Adrenal gland (tissue), 5 donors: ENCODE data around the gene ATP5PB.

ENCODE experiments used
- POLR2A ChIP-seq, 2 donors: fragments of 450-650 bp; IDR thresholded peaks; one replicate each; pipeline ENCODE4 v1.6.1; 2017; ENCODE audit warnings: antibody characterized with exemption in 2 of 2, mild to moderate bottlenecking in 2 of 2, moderate library complexity in 1 of 2
- TF ChIP-seq, protein P1 (sequence below), 6 experiments: fragments of 450-650 bp in 4 of 6; fragments of 200-600 bp in 2 of 6; sonication (generic) in 1 of 6; IDR thresholded peaks; 1 replicate in 5 of 6; 2 replicates in 1 of 6; pipeline versions ENCODE4 v1.5.1 to v1.8.0; 2016 to 2021; ENCODE audit warnings: antibody characterized with exemption in 6 of 6, mild to moderate bottlenecking in 2 of 6, moderate library complexity in 1 of 6
- donor health status: DM: no; HTN: no; CAD: no.

GRCh38 chr1:111487133-111487532 lies 37.9 kb downstream of the ATP5PB start:
- no peak for TF ChIP-seq POLR2A (IDR thresholded peaks at IDR 0.05)
- TF ChIP-seq, protein P1, sequence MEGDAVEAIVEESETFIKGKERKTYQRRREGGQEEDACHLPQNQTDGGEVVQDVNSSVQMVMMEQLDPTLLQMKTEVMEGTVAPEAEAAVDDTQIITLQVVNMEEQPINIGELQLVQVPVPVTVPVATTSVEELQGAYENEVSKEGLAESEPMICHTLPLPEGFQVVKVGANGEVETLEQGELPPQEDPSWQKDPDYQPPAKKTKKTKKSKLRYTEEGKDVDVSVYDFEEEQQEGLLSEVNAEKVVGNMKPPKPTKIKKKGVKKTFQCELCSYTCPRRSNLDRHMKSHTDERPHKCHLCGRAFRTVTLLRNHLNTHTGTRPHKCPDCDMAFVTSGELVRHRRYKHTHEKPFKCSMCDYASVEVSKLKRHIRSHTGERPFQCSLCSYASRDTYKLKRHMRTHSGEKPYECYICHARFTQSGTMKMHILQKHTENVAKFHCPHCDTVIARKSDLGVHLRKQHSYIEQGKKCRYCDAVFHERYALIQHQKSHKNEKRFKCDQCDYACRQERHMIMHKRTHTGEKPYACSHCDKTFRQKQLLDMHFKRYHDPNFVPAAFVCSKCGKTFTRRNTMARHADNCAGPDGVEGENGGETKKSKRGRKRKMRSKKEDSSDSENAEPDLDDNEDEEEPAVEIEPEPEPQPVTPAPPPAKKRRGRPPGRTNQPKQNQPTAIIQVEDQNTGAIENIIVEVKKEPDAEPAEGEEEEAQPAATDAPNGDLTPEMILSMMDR (IDR thresholded peaks at IDR 0.05): no peak
